OCI-LY1 (cell line): ENCODE results near the gene SIRPA.

Experiments
- H2AFZ ChIP-seq: fragments of 200-600 bp; sonication (generic), shearing (Covaris generic); 2 replicates; pipeline ENCODE4 v1.6.0; 2014; ENCODE audit warnings: antibody characterized with exemption, mild to moderate bottlenecking, low read length
- H3F3A ChIP-seq: fragments of 200-600 bp; sonication (generic), shearing (Covaris generic); 2 replicates; pipeline ENCODE4 v1.6.0; 2014; ENCODE audit warnings: mild to moderate bottlenecking, antibody characterized with exemption, low read length, moderate library complexity; ENCODE audit not compliant: insufficient read depth
- H3K27ac ChIP-seq: fragments of 200-600 bp; sonication (generic); 2 replicates; pipeline ENCODE4 v1.5.1; 2014; ENCODE audit warnings: low read length, mixed run types, mild to moderate bottlenecking, low read depth; ENCODE audit not compliant: poor library complexity, severe bottlenecking
- H3K27me3 ChIP-seq: fragments of 200-600 bp; sonication (generic); 2 replicates; pipeline ENCODE4 v1.6.0; 2014; ENCODE audit warnings: antibody characterized with exemption, mild to moderate bottlenecking, low read length, moderate library complexity; ENCODE audit not compliant: insufficient read depth
- H3K36me3 ChIP-seq: fragments of 200-600 bp; sonication (generic); 2 replicates; pipeline ENCODE4 v1.6.1; 2014; ENCODE audit warnings: mild to moderate bottlenecking, antibody characterized with exemption, low read length, moderate library complexity, mixed read lengths; ENCODE audit not compliant: insufficient read depth
- H3K4me1 ChIP-seq: fragments of 200-600 bp; sonication (generic); 2 replicates; pipeline ENCODE4 v1.5.1; 2014; ENCODE audit warnings: mild to moderate bottlenecking, low read length, moderate library complexity; ENCODE audit not compliant: insufficient read depth, severe bottlenecking
- H3K4me2 ChIP-seq: fragments of 200-600 bp; sonication (generic), shearing (Covaris generic); 2 replicates; pipeline ENCODE4 v1.6.1; 2014; ENCODE audit warnings: low read length
- H3K4me3 ChIP-seq: fragments of 200-600 bp; sonication (generic); 2 replicates; pipeline ENCODE4 v1.5.1; 2014; ENCODE audit warnings: low read length, low read depth, mild to moderate bottlenecking, mixed read lengths; ENCODE audit not compliant: poor library complexity, severe bottlenecking
- H3K79me2 ChIP-seq: fragments of 200-600 bp; shearing (Covaris generic); 2 replicates; pipeline ENCODE4 v1.6.1; 2016; ENCODE audit warnings: mixed run types, low read length, mixed read lengths; ENCODE audit not compliant: insufficient read depth
- H3K9ac ChIP-seq: fragments of 200-600 bp; sonication (generic), shearing (Covaris generic); 2 replicates; pipeline ENCODE4 v1.6.1; 2014; ENCODE audit warnings: mild to moderate bottlenecking, low read length, mixed read lengths
- H3K9me2 ChIP-seq: fragments of 200-600 bp; sonication (generic), shearing (Covaris generic); 2 replicates; pipeline ENCODE4 v1.6.1; 2014; ENCODE audit warnings: low read depth, mild to moderate bottlenecking, low read length, mixed read lengths
- H3K9me3 ChIP-seq: fragments of 200-600 bp; shearing (Covaris generic); 2 replicates; pipeline ENCODE4 v1.6.1; 2014; ENCODE audit warnings: low read length, mixed read lengths
- H4K20me1 ChIP-seq: fragments of 200-600 bp; sonication (generic), shearing (Covaris generic); 2 replicates; pipeline ENCODE4 v1.6.0; 2016; ENCODE audit warnings: mild to moderate bottlenecking, low read length; ENCODE audit not compliant: insufficient read depth
- EZH2 ChIP-seq: fragments of 200-600 bp; sonication (generic), shearing (Covaris generic); IDR thresholded peaks from 2 replicates; pipeline ENCODE4 v1.8.0; 2017; ENCODE audit warnings: borderline replicate concordance, mixed run types, mild to moderate bottlenecking, antibody characterized with exemption, low read length, moderate library complexity, mixed read lengths
- TF ChIP-seq, protein P1 (sequence below): fragments of 200-600 bp; sonication (generic), shearing (Covaris generic); IDR thresholded peaks from 2 replicates; pipeline ENCODE4 v1.5.1; 2017; ENCODE audit warnings: mild to moderate bottlenecking, antibody characterized with exemption, low read length, moderate library complexity, mixed read lengths

SIRPA gene

DNA sequence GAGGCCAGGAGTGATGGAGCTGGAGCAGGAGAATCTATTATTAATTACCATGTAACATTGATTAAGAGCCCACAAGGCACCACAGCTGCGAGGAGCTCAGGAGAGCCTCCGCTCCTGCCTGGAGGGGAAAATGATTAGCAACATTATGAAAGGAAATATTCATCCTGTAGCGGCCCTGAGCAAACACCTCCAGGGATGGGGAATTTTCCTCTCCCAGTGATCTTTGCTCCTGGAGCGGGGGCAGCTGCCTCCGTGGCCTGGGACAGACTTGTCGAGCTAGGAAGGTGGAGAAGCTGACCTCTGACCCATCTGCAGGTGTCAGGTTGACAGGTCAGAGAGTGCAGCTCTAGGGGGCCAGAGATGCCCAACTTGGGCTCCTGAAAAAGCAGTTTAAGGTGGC lies 40.1 kb upstream of the SIRPA start:
- Histone ChIP-seq H3K79me2 (no peaks in the 10 kb centered on the region), H3K4me2 (no peak overlapping the region), H3K27me3 (0 out of 2 replicates have a peak, but pooled peaks cover 4% of the 10 kb centered on the region), H2AFZ (no peak overlapping the region), H3K4me1 (no peaks in the 10 kb centered on the region), H3K36me3 (no peaks in the 10 kb centered on the region), H3F3A (no peaks in the 10 kb centered on the region), H3K9me3 (no peaks in the 10 kb centered on the region), H3K9ac (no peak overlapping the region), H4K20me1 (no peaks in the 10 kb centered on the region), H3K4me3 (no peak overlapping the region), H3K9me2 (no peaks in the 10 kb centered on the region), H3K27ac (no peak overlapping the region)
- no peak for TF ChIP-seq EZH2
- TF ChIP-seq, protein P1, sequence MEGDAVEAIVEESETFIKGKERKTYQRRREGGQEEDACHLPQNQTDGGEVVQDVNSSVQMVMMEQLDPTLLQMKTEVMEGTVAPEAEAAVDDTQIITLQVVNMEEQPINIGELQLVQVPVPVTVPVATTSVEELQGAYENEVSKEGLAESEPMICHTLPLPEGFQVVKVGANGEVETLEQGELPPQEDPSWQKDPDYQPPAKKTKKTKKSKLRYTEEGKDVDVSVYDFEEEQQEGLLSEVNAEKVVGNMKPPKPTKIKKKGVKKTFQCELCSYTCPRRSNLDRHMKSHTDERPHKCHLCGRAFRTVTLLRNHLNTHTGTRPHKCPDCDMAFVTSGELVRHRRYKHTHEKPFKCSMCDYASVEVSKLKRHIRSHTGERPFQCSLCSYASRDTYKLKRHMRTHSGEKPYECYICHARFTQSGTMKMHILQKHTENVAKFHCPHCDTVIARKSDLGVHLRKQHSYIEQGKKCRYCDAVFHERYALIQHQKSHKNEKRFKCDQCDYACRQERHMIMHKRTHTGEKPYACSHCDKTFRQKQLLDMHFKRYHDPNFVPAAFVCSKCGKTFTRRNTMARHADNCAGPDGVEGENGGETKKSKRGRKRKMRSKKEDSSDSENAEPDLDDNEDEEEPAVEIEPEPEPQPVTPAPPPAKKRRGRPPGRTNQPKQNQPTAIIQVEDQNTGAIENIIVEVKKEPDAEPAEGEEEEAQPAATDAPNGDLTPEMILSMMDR, result no peak

DNA sequence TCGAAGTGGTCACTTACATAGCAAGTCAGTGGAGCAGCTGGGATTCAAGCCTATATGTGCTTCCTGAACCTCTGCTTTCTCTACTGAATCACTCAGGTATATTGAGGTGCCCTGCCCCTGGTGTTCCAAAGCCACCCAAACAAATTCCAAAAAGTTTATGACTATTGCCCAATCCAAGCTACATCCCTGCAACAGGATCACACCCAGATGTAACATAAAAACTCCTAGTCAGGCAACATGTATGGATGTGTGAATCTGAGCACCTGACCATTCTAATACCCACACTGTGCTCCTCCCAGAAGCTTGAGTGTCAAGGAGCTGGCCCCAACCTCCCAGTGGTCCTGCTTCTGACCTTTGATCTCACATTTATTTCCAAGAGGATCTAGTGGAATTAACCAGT lies 39.5 kb upstream of the SIRPA start:
- no peak overlapping the region for H3K4me2 ChIP-seq
- H3K4me1 ChIP-seq, result no peaks in the 10 kb centered on the region
- no peaks in the 10 kb centered on the region for H4K20me1 ChIP-seq
- H3K79me2 ChIP-seq, result no peaks in the 10 kb centered on the region
- no peaks in the 10 kb centered on the region for H3F3A ChIP-seq
- TF ChIP-seq, protein P1, result no peak
- no peak for TF ChIP-seq EZH2
- no peaks in the 10 kb centered on the region for H3K9me2 ChIP-seq
- H3K9me3 ChIP-seq, result no peaks in the 10 kb centered on the region
- no peaks in the 10 kb centered on the region for H3K36me3 ChIP-seq
- H3K27me3 ChIP-seq, result 0 out of 2 replicates have a peak, but pooled peaks cover 4% of the 10 kb centered on the region
- no peak overlapping the region for H3K27ac ChIP-seq
- no peak overlapping the region for H3K4me3 ChIP-seq
- no peak overlapping the region for H2AFZ ChIP-seq
- H3K9ac ChIP-seq, result no peak overlapping the region

DNA sequence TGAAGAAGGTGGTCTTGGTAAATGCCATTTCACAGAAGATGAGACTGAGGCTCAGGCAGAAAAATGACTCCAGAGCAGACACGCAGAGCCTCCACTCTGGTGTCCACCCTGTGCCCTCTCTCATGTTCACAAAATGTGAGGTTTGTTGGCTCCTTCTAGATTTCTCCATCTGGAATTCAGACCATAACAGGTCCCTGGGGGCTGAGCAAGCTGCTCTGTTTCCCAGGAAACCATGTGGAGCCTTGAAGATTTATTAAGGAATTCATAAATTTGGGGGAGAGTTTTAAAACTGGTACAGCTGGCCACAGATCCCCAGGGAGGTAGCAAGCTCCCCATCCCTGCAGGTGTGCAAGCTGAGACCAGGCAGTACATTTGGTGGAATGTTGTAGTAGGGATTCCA lies 38.8 kb upstream of the SIRPA start:
- H3K27ac ChIP-seq, result no peak overlapping the region
- no peaks in the 10 kb centered on the region for H3K79me2 ChIP-seq
- H3K4me1 ChIP-seq, result no peaks in the 10 kb centered on the region
- no peaks in the 10 kb centered on the region for H3K9me2 ChIP-seq
- H3K9me3 ChIP-seq, result no peaks in the 10 kb centered on the region
- H3K4me3 ChIP-seq, result no peak overlapping the region
- H3K4me2 ChIP-seq, result no peak overlapping the region
- 0 out of 2 replicates have a peak, but pooled peaks cover 3% of the 10 kb centered on the region for H3K27me3 ChIP-seq
- no peak overlapping the region for H2AFZ ChIP-seq
- H3F3A ChIP-seq, result no peaks in the 10 kb centered on the region
- no peaks in the 10 kb centered on the region for H3K36me3 ChIP-seq
- H3K9ac ChIP-seq, result no peak overlapping the region
- TF ChIP-seq, protein P1, result no peak
- TF ChIP-seq EZH2, result no peak
- H4K20me1 ChIP-seq, result no peaks in the 10 kb centered on the region
